Measurements from ENCODE around the gene TIGD2.
A peak's percentile ranks its signal among the peaks of the same experiment; 100 is the strongest.

The TIGD2 gene

GRCh38 chr4:89110986-89111832, at the start of gene TIGD2:
TIGD2 (plus strand) TSS chr4:89111533; CDS start chr4:89112975, 1,442 bp downstream.
- peak; percentile 87 for DNase-seq (ENCODE audit: low spot score)

GRCh38 chr4:89064848-89065247, 46.5 kb upstream of the TIGD2 start:
- no peak for DNase-seq (ENCODE audit: low spot score)

- no peak for DNase-seq (ENCODE audit: low spot score)
Observed at GRCh38 chr4:89067417-89067816, 43.9 kb upstream of the TIGD2 start.

GRCh38 chr4:89069481-89069880, 41.9 kb upstream of the TIGD2 start:
- no peak for DNase-seq (ENCODE audit: low spot score)

GRCh38 chr4:89070041-89070440, 41.3 kb upstream of the TIGD2 start:
- DNase-seq (ENCODE audit: low spot score): no peak

- DNase-seq (ENCODE audit: low spot score): no peak
Observed at GRCh38 chr4:89071311-89071710, 40.0 kb upstream of the TIGD2 start.

- no peak for DNase-seq (ENCODE audit: low spot score)
Observed at GRCh38 chr4:89072921-89073320, 38.4 kb upstream of the TIGD2 start.

- no peak for DNase-seq (ENCODE audit: low spot score)
Observed at GRCh38 chr4:89077761-89078160, 33.6 kb upstream of the TIGD2 start.

GRCh38 chr4:89078300-89078699, 33.0 kb upstream of the TIGD2 start:
- DNase-seq (ENCODE audit: low spot score): no peak

- DNase-seq (ENCODE audit: low spot score): no peak
Observed at GRCh38 chr4:89099034-89099433, 12.3 kb upstream of the TIGD2 start.

GRCh38 chr4:89099471-89099870, 11.9 kb upstream of the TIGD2 start:
- DNase-seq (ENCODE audit: low spot score): no peak

GRCh38 chr4:89100853-89101252, 10.5 kb upstream of the TIGD2 start:
- no peak for DNase-seq (ENCODE audit: low spot score)

GRCh38 chr4:89101256-89102161, 9.8 kb upstream of the TIGD2 start:
- DNase-seq (ENCODE audit: low spot score): no peak

- no peak for DNase-seq (ENCODE audit: low spot score)
Observed at GRCh38 chr4:89105726-89106125, 5.6 kb upstream of the TIGD2 start.

GRCh38 chr4:89108091-89108490, 3.2 kb upstream of the TIGD2 start:
- no peak for DNase-seq (ENCODE audit: low spot score)

- no peak for DNase-seq (ENCODE audit: low spot score)
Observed at GRCh38 chr4:89109841-89110540, 1.3 kb upstream of the TIGD2 start.

- DNase-seq (ENCODE audit: low spot score): no peak
Observed at GRCh38 chr4:89110541-89110985, 770 bp upstream of the TIGD2 start.

GRCh38 chr4:89111833-89112563, 665 bp downstream of the TIGD2 start:
- no peak for DNase-seq (ENCODE audit: low spot score)

GRCh38 chr4:89113415-89113814, 2.1 kb downstream of the TIGD2 start:
- no peak for DNase-seq (ENCODE audit: low spot score)

- no peak for DNase-seq (ENCODE audit: low spot score)
Observed at GRCh38 chr4:89114100-89114499, 2.8 kb downstream of the TIGD2 start.

- no peak for DNase-seq (ENCODE audit: low spot score)
Observed at GRCh38 chr4:89117115-89117514, 5.8 kb downstream of the TIGD2 start.

GRCh38 chr4:89119166-89119565, 7.8 kb downstream of the TIGD2 start:
- DNase-seq (ENCODE audit: low spot score): no peak

Data from CD4-positive, alpha-beta T cell treated with Interleukin-15 for 4 hours (primary cell).